Right lobe of liver (tissue), 4 donors: ENCODE measurements around the gene SPCS3.
"Not testable (repeated sequence)": the region's sequence is repeated elsewhere in the genome, so short reads cannot be mapped to it uniquely, and the experiment has no call there.

Source experiments
- CTCF ChIP-seq, 4 donors: fragments of 200-600 bp in 3 of 4; fragments of 450-650 bp in 1 of 4; IDR thresholded peaks; one replicate each; pipeline versions ENCODE4 v1.5.1 to v1.8.0; 2016 to 2022; ENCODE audit warnings: antibody characterized with exemption in 4 of 4, mild to moderate bottlenecking in 2 of 4
- POLR2A ChIP-seq: fragments of 450-650 bp; IDR thresholded peaks from one replicate; pipeline ENCODE4 v1.6.1; 2017; ENCODE audit warnings: antibody characterized with exemption, mild to moderate bottlenecking
- donor health status: DM: no; HTN: no; CAD: no.
- donor health status: DM: no; HTN: no; CAD: no.
- donor health status: DM: no; HTN: yes; CAD: no.

GRCh38 chr4:176295907-176296306 lies 23.9 kb upstream of the SPCS3 start:
- TF ChIP-seq CTCF (IDR thresholded peaks at IDR 0.05); POLR2A: not testable (repeated sequence)
